ENCODE data around the gene ANKRD49. TPM values are rescaled to one million over a fixed set of nuclear protein-coding genes. Genes with fewer than 3 reads are reported as not detected.
"Not testable (repeated sequence)": the region's sequence is repeated elsewhere in the genome, so short reads cannot be mapped to it uniquely, and the experiment has no call there.

Gene ANKRD49
- total RNA-seq, 1 donor from 2014 or later = 10.1 TPM

GRCh38 chr11:94506513-94506912, 12.7 kb downstream of the ANKRD49 start:
- not testable (repeated sequence) for DNase-seq (ENCODE audit: low spot score)

- DNase-seq (ENCODE audit: low spot score) = no peak
Measured at GRCh38 chr11:94507485-94507884, 13.7 kb downstream of the ANKRD49 start.

GRCh38 chr11:94511932-94512781, 18.4 kb downstream of the ANKRD49 start, which contains the start of gene C11orf97:
Gene C11orf97 (plus strand): TSS chr11:94512461. CDS start chr11:94512529, 68 bp downstream.
- peak; percentile 89 for DNase-seq (ENCODE audit: low spot score)

GRCh38 chr11:94513091-94513490, 19.3 kb downstream of the ANKRD49 start:
- no peak for DNase-seq (ENCODE audit: low spot score)

- DNase-seq (ENCODE audit: low spot score) = no peak
Measured at GRCh38 chr11:94515398-94515797, 21.6 kb downstream of the ANKRD49 start.

GRCh38 chr11:94516725-94517124, 22.9 kb downstream of the ANKRD49 start:
- no peak for DNase-seq (ENCODE audit: low spot score)

GRCh38 chr11:94518300-94518699, 24.5 kb downstream of the ANKRD49 start:
- no peak for DNase-seq (ENCODE audit: low spot score)

- DNase-seq (ENCODE audit: low spot score) = no peak
Measured at GRCh38 chr11:94519478-94520084, 25.8 kb downstream of the ANKRD49 start.

- no peak for DNase-seq (ENCODE audit: low spot score)
Measured at GRCh38 chr11:94521684-94522083, 27.9 kb downstream of the ANKRD49 start.

- no peak for DNase-seq (ENCODE audit: low spot score)
Measured at GRCh38 chr11:94524341-94524740, 30.6 kb downstream of the ANKRD49 start.

- DNase-seq (ENCODE audit: low spot score) = no peak
Measured at GRCh38 chr11:94525546-94526324, 32.0 kb downstream of the ANKRD49 start.

- no peak for DNase-seq (ENCODE audit: low spot score)
Measured at GRCh38 chr11:94526645-94527438, 33.1 kb downstream of the ANKRD49 start.

GRCh38 chr11:94528551-94528950, 34.8 kb downstream of the ANKRD49 start:
- no peak for DNase-seq (ENCODE audit: low spot score)

- no peak for DNase-seq (ENCODE audit: low spot score)
Measured at GRCh38 chr11:94532211-94532610, 38.4 kb downstream of the ANKRD49 start.

- no peak for DNase-seq (ENCODE audit: low spot score)
Measured at GRCh38 chr11:94533206-94533605, 39.4 kb downstream of the ANKRD49 start.

- no peak for DNase-seq (ENCODE audit: low spot score)
Measured at GRCh38 chr11:94533696-94534630, 40.2 kb downstream of the ANKRD49 start.

- no peak for DNase-seq (ENCODE audit: low spot score)
Measured at GRCh38 chr11:94536386-94536785, 42.6 kb downstream of the ANKRD49 start.

- DNase-seq (ENCODE audit: low spot score) = no peak
Measured at GRCh38 chr11:94537031-94537600, 43.3 kb downstream of the ANKRD49 start.

- no peak for DNase-seq (ENCODE audit: low spot score)
Measured at GRCh38 chr11:94539420-94539819, 45.6 kb downstream of the ANKRD49 start.

All from mesenteric fat pad (tissue), 1 donor.